HEK293T (cell line): Measurements from ENCODE around the gene RXRB.

ENCODE experiments used
- ARNT ChIP-seq: fragments of 450-650 bp; IDR thresholded peaks from 2 replicates; pipeline ENCODE4 v1.6.1; 2017; ENCODE audit warnings: mild to moderate bottlenecking
- BHLHE40 ChIP-seq: fragments of 450-650 bp; IDR thresholded peaks from 2 replicates; pipeline ENCODE4 v1.6.1; 2016; ENCODE audit warnings: mild to moderate bottlenecking, moderate library complexity, borderline replicate concordance
- CTBP1 ChIP-seq: fragments of 450-650 bp; IDR thresholded peaks from 2 replicates; pipeline ENCODE4 v1.6.1; 2016; ENCODE audit warnings: borderline replicate concordance
- FOXA1 ChIP-seq: fragments of 450-650 bp; IDR thresholded peaks from 2 replicates; pipeline ENCODE4 v1.6.1; 2016; ENCODE audit warnings: mild to moderate bottlenecking
- LEF1 ChIP-seq: fragments of 450-650 bp; IDR thresholded peaks from 2 replicates; pipeline ENCODE4 v1.6.1; 2017; ENCODE audit warnings: mild to moderate bottlenecking, borderline replicate concordance
- NFRKB ChIP-seq: fragments of 450-650 bp; IDR thresholded peaks from 2 replicates; pipeline ENCODE4 v1.6.1; 2016; ENCODE audit warnings: mild to moderate bottlenecking, moderate library complexity
- SP1 ChIP-seq: fragments of 450-650 bp; IDR thresholded peaks from 2 replicates; pipeline ENCODE4 v1.6.1; 2017
- SUZ12 ChIP-seq: fragments of 450-650 bp; IDR thresholded peaks from 2 replicates; pipeline ENCODE4 v1.6.1; 2016; ENCODE audit warnings: mild to moderate bottlenecking

GRCh38 chr6:33185190-33185589 is 15.3 kb downstream of the RXRB start:
- TF ChIP-seq FOXA1 = no peak
- TF ChIP-seq SUZ12 = no peak
- TF ChIP-seq LEF1 = no peak
- TF ChIP-seq SP1 = no peak
- TF ChIP-seq BHLHE40 = no peak
- no peak for TF ChIP-seq ARNT
- TF ChIP-seq CTBP1 = no peak
- TF ChIP-seq NFRKB = no peak
